ENCODE data around the gene OR8B12.

The OR8B12 gene

GRCh38 chr11:124583781-124584180, 40.3 kb upstream of the OR8B12 start:
- in situ Hi-C loops (cut with HindIII; ENCODE audit: low pct_ligation_motif_present, low sequenced_read_pairs), result loop anchor here (25.0 kb wide), 1 partner anchor 171 kb away; the partner anchor contains the start of gene OR8B4
- no peak for DNase-seq
- no peak overlapping the region for H3K27ac ChIP-seq
- H3K27me3 ChIP-seq (replicated peaks), result no peaks in the 10 kb centered on the region
- no peak overlapping the region for H3K4me3 ChIP-seq (ENCODE audit: low read depth, low read length)
- no peak for TF ChIP-seq CTCF (IDR thresholded peaks at IDR 0.05; ENCODE audit: low read depth, low read length, missing control alignments)
- no peaks in the 10 kb centered on the region for H3K36me3 ChIP-seq (replicated peaks)

GRCh38 chr11:124582565-124582964, 39.1 kb upstream of the OR8B12 start:
- in situ Hi-C loops (cut with HindIII; ENCODE audit: low pct_ligation_motif_present, low sequenced_read_pairs), result loop anchor here (25.0 kb wide), 1 partner anchor 170 kb away; the partner anchor contains the start of gene OR8B4
- TF ChIP-seq CTCF (IDR thresholded peaks at IDR 0.05; ENCODE audit: low read depth, low read length, missing control alignments), result no peak
- no peaks in the 10 kb centered on the region for H3K36me3 ChIP-seq (replicated peaks)
- DNase-seq, result no peak
- no peak overlapping the region for H3K4me3 ChIP-seq (ENCODE audit: low read depth, low read length)
- H3K27ac ChIP-seq, result no peak overlapping the region
- no peaks in the 10 kb centered on the region for H3K27me3 ChIP-seq (replicated peaks)

- in situ Hi-C loops (cut with HindIII; ENCODE audit: low pct_ligation_motif_present, low sequenced_read_pairs), result loop anchor here (25.0 kb wide), 1 partner anchor 170 kb away; the partner anchor contains the start of gene OR8B4
- Histone ChIP-seq H3K27me3 (replicated peaks) (no peaks in the 10 kb centered on the region), H3K36me3 (replicated peaks) (no peaks in the 10 kb centered on the region), H3K4me3 (ENCODE audit: low read depth, low read length) (no peak overlapping the region), H3K27ac (no peak overlapping the region)
- TF ChIP-seq CTCF (IDR thresholded peaks at IDR 0.05; ENCODE audit: low read depth, low read length, missing control alignments), result no peak
- no peak for DNase-seq
Measured at GRCh38 chr11:124581817-124582216, 38.4 kb upstream of the OR8B12 start.

GRCh38 chr11:124578761-124579160, 35.3 kb upstream of the OR8B12 start:
- Histone ChIP-seq H3K27ac (no peak overlapping the region), H3K4me3 (ENCODE audit: low read depth, low read length) (no peak overlapping the region), H3K36me3 (replicated peaks) (no peaks in the 10 kb centered on the region), H3K27me3 (replicated peaks) (no peaks in the 10 kb centered on the region)
- TF ChIP-seq CTCF (IDR thresholded peaks at IDR 0.05; ENCODE audit: low read depth, low read length, missing control alignments), result no peak
- no peak for DNase-seq
- in situ Hi-C loops (cut with HindIII; ENCODE audit: low pct_ligation_motif_present, low sequenced_read_pairs), result loop anchor here (25.0 kb wide), 1 partner anchor 166 kb away; the partner anchor contains the start of gene OR8B4

- no peak overlapping the region for H3K27ac ChIP-seq
- no peak overlapping the region for H3K4me3 ChIP-seq (ENCODE audit: low read depth, low read length)
- no peaks in the 10 kb centered on the region for H3K36me3 ChIP-seq (replicated peaks)
- TF ChIP-seq CTCF (IDR thresholded peaks at IDR 0.05; ENCODE audit: low read depth, low read length, missing control alignments), result no peak
- in situ Hi-C loops (cut with HindIII; ENCODE audit: low pct_ligation_motif_present, low sequenced_read_pairs), result loop anchor here (25.0 kb wide), 1 partner anchor 166 kb away; the partner anchor contains the start of gene OR8B4
- H3K27me3 ChIP-seq (replicated peaks), result no peaks in the 10 kb centered on the region
- DNase-seq, result no peak
Measured at GRCh38 chr11:124577716-124578427, 34.4 kb upstream of the OR8B12 start.

All from brain microvascular endothelial cell (primary cell).